Testis (tissue), 3 donors: Measurements from ENCODE around the gene NUP188. TPM values are rescaled to one million over a fixed set of nuclear protein-coding genes. Genes with fewer than 3 reads are reported as not detected.

ENCODE experiments used
- DNase-seq: peaks from one replicate; pipeline ENCODE4 v3.0.0-alpha.2; 2019
- H3K27ac ChIP-seq, 2 donors: fragments of 200-600 bp; sonication (generic); one replicate each; pipeline ENCODE4 v1.5.1; 2019
- H3K27me3 ChIP-seq: fragments of 200-600 bp; sonication (generic); one replicate; pipeline ENCODE4 v1.5.1; 2019
- H3K36me3 ChIP-seq: fragments of 200-600 bp; sonication (generic); one replicate; pipeline ENCODE4 v1.5.1; 2017; ENCODE audit warnings: low read depth; ENCODE audit errors: missing control alignments
- H3K4me1 ChIP-seq: fragments of 200-600 bp; sonication (generic); one replicate; pipeline ENCODE4 v1.5.1; 2019
- H3K4me3 ChIP-seq, 2 donors: fragments of 200-600 bp; sonication (generic); one replicate each; pipeline ENCODE4 v1.5.1; 2017 to 2019
- H3K9me3 ChIP-seq: fragments of 200-600 bp; sonication (generic); one replicate; pipeline ENCODE4 v1.5.1; 2017
- CTCF ChIP-seq, 3 experiments: fragments of 450-650 bp in 2 of 3; fragments of 200-600 bp in 1 of 3; sonication (generic) in 1 of 3; IDR thresholded peaks; one replicate each; pipeline ENCODE4 v1.5.1; 2016 to 2019; ENCODE audit warnings: antibody characterized with exemption in 3 of 3, mild to moderate bottlenecking in 2 of 3, moderate library complexity in 1 of 3
- POLR2A ChIP-seq: fragments of 450-650 bp; IDR thresholded peaks from one replicate; pipeline ENCODE4 v1.6.1; 2017; ENCODE audit warnings: antibody characterized with exemption, mild to moderate bottlenecking, moderate library complexity
- WGBS, 2 donors: methylation state at CpG; one replicate each; pipeline ENCODE4 v1.1.5; 2018; 5-methylcytosine and 5-hydroxymethylcytosine counted together
- intact Hi-C: fragments of 100-400 bp; cut with DNase I; formaldehyde crosslinking; loops from one replicate; pipeline ENCODE4 v1.15.1; 2023; ENCODE audit warnings: low total_unique reads
- polyA plus RNA-seq: library from polyadenylated mRNA; stranded (reverse); fragments of 350-450 nt; fragmentation: Illumina TruSeq; extraction: RNeasy Lipid Tissue Mini Kit (QIAGEN cat#74804); gene quantifications from one replicate; pipeline ENCODE4 v1.2.3, GENCODE V29; 2014; ENCODE audit warnings: low read depth, low replicate concordance; ENCODE audit not compliant: insufficient read depth
- total RNA-seq, 2 donors: library from RNA; depleted of rRNA; stranded (reverse); fragments of >200 nt; gene quantifications; one replicate each; pipeline ENCODE4 v1.2.3, GENCODE V29; 2016

Gene NUP188
- total and polyA plus RNA-seq, 3 donors from 2014 or later = 165 to 241 (median 184) TPM

GRCh38 chr9:128992995-128993394, 45.5 kb downstream of the NUP188 start:
- DNase-seq = peak; percentile 73
- intact Hi-C loops = no loop called here
- Histone ChIP-seq H3K4me3 (no peak overlapping the region), H3K27me3 (no peaks in the 10 kb centered on the region), H3K36me3 (no peaks in the 10 kb centered on the region), H3K9me3 (no peaks in the 10 kb centered on the region), H3K27ac (no peak overlapping the region), H3K4me1 (peaks cover 2% of the 10 kb centered on the region)
- whole genome bisulfite sequencing, 2 donors = 53 to 89% methylated on average over 6 to 7 of the region's 7 CpGs
- TF ChIP-seq POLR2A (no peak), CTCF (IDR thresholded peaks at IDR 0.05) (peak; percentile 11 to 30 (median 16))

DNA sequence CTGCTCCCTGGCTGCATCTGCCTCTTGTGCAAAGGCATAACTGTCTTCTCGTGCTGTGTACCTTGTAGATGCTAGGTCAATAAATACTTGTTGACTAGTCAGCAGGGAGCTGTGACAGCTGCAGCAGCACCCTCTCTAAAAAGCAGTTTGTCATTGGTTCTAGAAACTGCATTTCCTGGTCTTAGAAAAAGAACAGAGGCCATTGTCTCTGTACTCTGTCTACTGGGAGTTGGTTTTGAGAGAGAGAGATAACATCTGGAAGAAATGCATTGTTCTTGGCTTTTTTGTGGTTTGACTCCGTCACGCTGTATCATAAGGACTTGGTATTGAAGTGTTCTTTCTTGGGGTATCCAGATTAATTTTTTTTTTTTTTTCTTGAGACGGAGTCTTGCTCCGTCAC, 48.3 kb downstream of the NUP188 start:
- Histone ChIP-seq H3K9me3 (no peaks in the 10 kb centered on the region), H3K4me1 (peaks cover 2% of the 10 kb centered on the region), H3K36me3 (no peaks in the 10 kb centered on the region), H3K27ac (no peak overlapping the region), H3K27me3 (no peaks in the 10 kb centered on the region), H3K4me3 (no peak overlapping the region)
- no peak for TF ChIP-seq CTCF (IDR thresholded peaks at IDR 0.05)
- no peak for TF ChIP-seq POLR2A
- intact Hi-C loops = no loop called here
- no peak for DNase-seq
- 79 to 84% methylated on average over 5 of the region's 5 CpGs for WGBS, 2 donors

GRCh38 chr9:128998462-128998861, 51.0 kb downstream of the NUP188 start:
- H3K4me3 ChIP-seq = no peak overlapping the region
- DNase-seq = no peak
- TF ChIP-seq CTCF (IDR thresholded peaks at IDR 0.05) (no peak), POLR2A (no peak)
- no peaks in the 10 kb centered on the region for H3K4me1 ChIP-seq
- no peaks in the 10 kb centered on the region for H3K36me3 ChIP-seq
- intact Hi-C loops = no loop called here
- 81 to 95% methylated on average over 6 of the region's 6 CpGs for WGBS, 2 donors
- no peaks in the 10 kb centered on the region for H3K27me3 ChIP-seq
- no peak overlapping the region for H3K27ac ChIP-seq
- H3K9me3 ChIP-seq = no peaks in the 10 kb centered on the region

DNA sequence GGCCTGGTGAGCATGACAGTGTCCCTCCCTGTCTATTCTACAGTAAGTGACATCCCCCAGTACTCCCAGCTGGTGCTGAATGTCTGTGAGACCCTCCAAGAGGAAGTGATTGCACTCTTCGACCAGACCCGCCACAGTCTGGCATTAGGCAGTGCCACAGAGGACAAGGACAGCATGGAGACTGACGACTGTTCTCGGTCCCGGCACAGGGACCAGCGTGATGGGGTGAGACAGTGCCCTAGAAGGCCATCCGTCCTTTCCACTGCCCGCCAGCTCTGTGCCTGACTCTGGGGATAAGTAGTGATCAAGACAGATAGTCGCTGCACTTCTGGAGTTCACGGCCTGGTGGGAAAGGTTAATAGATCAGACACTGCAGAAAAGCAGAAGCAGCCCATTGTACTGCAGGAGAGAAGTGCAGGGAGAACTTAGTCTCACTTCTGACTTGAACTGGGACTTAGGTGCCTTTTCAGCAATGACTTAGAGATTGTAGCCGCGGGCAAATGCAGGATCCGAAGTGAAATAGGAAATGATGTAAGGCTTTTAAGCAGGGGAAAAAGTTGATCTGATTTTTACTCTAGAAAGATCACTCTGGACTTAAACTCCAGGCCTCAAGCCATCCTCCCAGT, 52.2 kb downstream of the NUP188 start:
- no peak overlapping the region for H3K4me3 ChIP-seq
- H3K9me3 ChIP-seq = no peaks in the 10 kb centered on the region
- no peak for DNase-seq
- intact Hi-C loops = no loop called here
- no peaks in the 10 kb centered on the region for H3K4me1 ChIP-seq
- 88 to 91% methylated on average over 13 of the region's 13 CpGs for WGBS, 2 donors
- TF ChIP-seq POLR2A = no peak
- no peak for TF ChIP-seq CTCF (IDR thresholded peaks at IDR 0.05)
- H3K27ac ChIP-seq = no peak overlapping the region
- H3K36me3 ChIP-seq = no peaks in the 10 kb centered on the region
- no peaks in the 10 kb centered on the region for H3K27me3 ChIP-seq
